GM18519 (cell line): ENCODE results near the gene GSN.

ENCODE experiments used
- ATAC-seq: cut with Tn5 transposase; IDR thresholded peaks from one replicate; pipeline ENCODE4 v1.9.1; 2021; ENCODE audit warnings: mild to moderate bottlenecking, moderate library complexity; ENCODE audit not compliant: unreplicated experiment, low FRiP score

GSN gene

GRCh38 chr9:121322037-121322736 lies 54.2 kb downstream of the GSN start:
- ATAC-seq: no peak

GRCh38 chr9:121322737-121323448 lies 54.9 kb downstream of the GSN start:
- no peak for ATAC-seq

GRCh38 chr9:121323449-121324151 lies 55.6 kb downstream of the GSN start:
- no peak for ATAC-seq

GRCh38 chr9:121324316-121324715 lies 56.4 kb downstream of the GSN start:
- ATAC-seq: no peak

- no peak for ATAC-seq
Observed at GRCh38 chr9:121324755-121325154, 56.8 kb downstream of the GSN start.

GRCh38 chr9:121325387-121325786 lies 57.4 kb downstream of the GSN start:
- no peak for ATAC-seq

- no peak for ATAC-seq
Observed at GRCh38 chr9:121326130-121326838, 58.3 kb downstream of the GSN start.

- ATAC-seq: no peak
Observed at GRCh38 chr9:121326901-121327613, 59.1 kb downstream of the GSN start.

- no peak for ATAC-seq
Observed at GRCh38 chr9:121328476-121328875, 60.5 kb downstream of the GSN start.

GRCh38 chr9:121328876-121329681 lies 61.1 kb downstream of the GSN start:
- ATAC-seq: no peak

GRCh38 chr9:121331549-121331948 lies 63.6 kb downstream of the GSN start:
- ATAC-seq: no peak

GRCh38 chr9:121331992-121332685 lies 64.2 kb downstream of the GSN start:
- no peak for ATAC-seq

- no peak for ATAC-seq
Observed at GRCh38 chr9:121333950-121334773, 66.2 kb downstream of the GSN start.

- no peak for ATAC-seq
Observed at GRCh38 chr9:121336665-121337064, 68.7 kb downstream of the GSN start.

GRCh38 chr9:121339437-121339836 lies 71.5 kb downstream of the GSN start:
- ATAC-seq: no peak

GRCh38 chr9:121340676-121341392 lies 72.9 kb downstream of the GSN start:
- peak; percentile 82 for ATAC-seq

- no peak for ATAC-seq
Observed at GRCh38 chr9:121344184-121344583, 76.2 kb downstream of the GSN start.
